H1 (cell line): Measurements from ENCODE around the gene SPOPL. TPM values are rescaled to one million over a fixed set of nuclear protein-coding genes. Genes with fewer than 3 reads are reported as not detected.

Source experiments
- CEBPB ChIP-seq: IDR thresholded peaks from 2 replicates; pipeline ENCODE4 v1.6.1; 2012; ENCODE audit warnings: low read depth, low read length
- EZH2 ChIP-seq: fragments of 200-600 bp; sonication (generic); IDR thresholded peaks from 2 replicates; pipeline ENCODE4 v1.7.1; 2012; ENCODE audit warnings: low read depth, mild to moderate bottlenecking, moderate library complexity, low read length, inconsistent platforms; ENCODE audit not compliant: severe bottlenecking
- polyA plus RNA-seq, 7 experiments: library from polyadenylated mRNA; depleted of rRNA in 3 of 7; stranded (reverse) in 5 of 7; unstranded in 2 of 7; fragments of >200 nt in 5 of 7; fragments of 200-250 nt in 2 of 7; gene quantifications; 1 replicate in 5 of 7; 2 replicates in 1 of 7; 4 replicates in 1 of 7; pipeline versions ENCODE4 v1.2.1 to v1.2.3, GENCODE V29; 2011 to 2013; ENCODE audit warnings: missing spikeins in 2 of 7, mixed read lengths in 2 of 7
- total RNA-seq: library from RNA; stranded (reverse); fragmentation: NEBNext Ultra II Directional; extraction: Animal tissue kit (Norgen Biotek cat#: 25700); gene quantifications from 2 replicates; pipeline ENCODE4 v1.2.1, GENCODE V29; 2021

Gene SPOPL
- total and polyA plus RNA-seq, 2 of the 8 experiments (the other 6 are each of a cell fraction or from before 2014, with no cell fraction given), result 1.9 to 14.5 TPM

GRCh38 chr2:138565230-138565598 lies 63.6 kb downstream of the SPOPL start (continued):
- no peak for TF ChIP-seq CEBPB
- no peak for TF ChIP-seq EZH2
- TF ChIP-seq, all 59 proteins: peak for 0
